GM19467 (cell line): ENCODE results near the gene SPTBN5.

Experiments used
- ATAC-seq: cut with Tn5 transposase; IDR thresholded peaks from one replicate; pipeline ENCODE4 v1.9.1; 2021; ENCODE audit warnings: mild to moderate bottlenecking, moderate library complexity; ENCODE audit not compliant: unreplicated experiment

The SPTBN5 gene

DNA sequence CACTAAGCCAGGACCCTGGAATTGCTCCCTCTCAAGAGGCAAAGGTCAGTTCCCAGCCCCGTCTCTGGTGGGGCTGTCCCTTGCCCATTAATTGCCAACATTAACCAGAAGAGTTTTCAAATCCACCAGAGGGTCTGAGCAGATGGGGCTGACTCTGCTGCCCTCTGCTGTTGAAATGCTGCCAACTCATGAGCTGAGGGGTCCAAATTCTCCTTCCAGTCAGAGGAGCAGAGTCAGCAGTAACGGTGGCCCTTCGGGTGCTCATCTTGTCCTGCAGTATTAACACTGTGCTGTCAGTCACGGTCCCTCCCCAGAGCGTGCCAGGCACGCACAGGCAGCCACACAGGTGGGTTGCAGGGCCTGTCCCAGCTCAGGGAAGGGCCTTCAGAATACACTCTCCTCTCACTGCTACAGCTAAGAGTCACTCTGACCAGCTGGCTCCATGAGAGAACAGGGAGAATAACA is 10.7 kb upstream of the SPTBN5 start:
- no peak for ATAC-seq

DNA sequence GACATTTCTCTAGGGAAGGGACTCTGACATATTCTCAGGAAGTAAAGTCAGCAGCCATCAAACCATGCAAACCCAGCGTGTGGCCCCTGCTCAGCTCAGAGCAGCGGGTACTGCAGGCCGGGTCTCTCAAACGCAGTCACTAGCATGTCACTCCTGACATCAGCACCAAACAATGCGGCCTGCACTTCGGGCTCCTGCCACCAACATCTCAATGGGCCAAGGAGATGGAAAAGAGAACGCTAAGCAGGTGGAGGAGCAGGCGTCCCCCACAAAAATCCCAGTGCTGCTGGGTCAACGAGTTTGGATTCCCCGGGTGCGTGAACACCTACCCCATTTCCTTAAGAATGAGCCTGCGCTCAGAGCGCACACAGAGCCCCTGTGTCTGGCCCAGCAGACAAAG is 9.9 kb upstream of the SPTBN5 start:
- ATAC-seq: no peak

DNA sequence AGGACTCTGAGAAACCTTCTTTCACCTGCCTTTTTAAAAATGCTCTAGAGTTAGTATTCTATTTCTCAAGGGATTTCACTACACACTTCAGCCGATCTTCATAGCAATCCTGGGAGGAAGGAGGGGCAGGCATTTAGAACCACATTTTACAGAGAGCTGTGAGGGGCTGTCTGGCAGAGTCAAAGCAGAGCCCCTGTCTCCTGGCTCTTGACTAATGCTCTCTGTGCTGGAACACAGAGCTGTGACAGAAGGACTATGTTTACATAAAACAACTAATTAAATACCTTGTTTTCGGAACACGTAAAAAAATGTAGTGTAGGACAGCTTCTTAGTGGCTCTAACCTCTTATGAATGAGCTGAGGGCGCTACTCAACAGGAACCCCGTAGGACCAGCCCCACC is 7.6 kb upstream of the SPTBN5 start:
- no peak for ATAC-seq

DNA sequence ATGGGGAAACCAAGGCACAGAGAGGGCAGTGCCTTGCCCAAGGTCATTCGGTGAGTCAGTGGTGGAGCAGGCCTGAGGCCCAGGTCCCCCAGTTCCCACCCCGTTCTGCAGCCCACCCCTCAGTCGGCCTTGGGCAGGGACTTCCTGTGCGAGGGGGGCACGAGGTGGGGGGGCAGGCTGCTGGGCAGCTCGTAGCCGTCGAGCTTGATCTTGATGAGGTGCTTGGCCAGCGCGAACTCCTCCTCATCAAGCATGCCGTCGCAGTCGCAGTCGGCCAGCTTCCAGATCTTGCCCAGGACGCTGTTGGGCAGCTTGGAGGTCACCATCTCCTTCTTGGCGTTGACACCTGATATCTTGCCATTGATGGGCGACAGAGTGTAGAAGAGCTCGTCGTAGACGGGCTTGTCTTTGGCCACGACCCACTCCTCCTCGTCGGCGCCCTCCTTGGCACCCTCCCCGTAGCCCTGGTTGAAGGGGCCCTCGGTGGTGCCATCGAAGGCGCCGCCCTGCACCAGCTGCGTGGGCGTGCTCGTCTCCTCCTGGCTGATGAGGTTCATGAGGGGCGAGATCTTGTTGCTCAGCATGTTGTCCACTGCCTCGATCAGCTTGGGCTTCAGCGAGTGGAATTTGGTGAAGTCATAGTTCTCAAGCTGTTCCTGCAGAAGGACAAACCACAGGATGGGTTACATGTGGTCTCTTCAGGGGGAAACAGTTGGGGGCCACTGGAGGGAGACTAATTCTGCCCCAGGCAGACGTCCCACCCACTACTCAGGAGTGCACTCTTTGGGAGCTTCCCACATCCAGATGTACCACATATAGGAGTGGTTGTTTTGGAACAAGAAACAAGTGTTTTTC is 6.9 kb upstream of the SPTBN5 start:
- no peak for ATAC-seq

DNA sequence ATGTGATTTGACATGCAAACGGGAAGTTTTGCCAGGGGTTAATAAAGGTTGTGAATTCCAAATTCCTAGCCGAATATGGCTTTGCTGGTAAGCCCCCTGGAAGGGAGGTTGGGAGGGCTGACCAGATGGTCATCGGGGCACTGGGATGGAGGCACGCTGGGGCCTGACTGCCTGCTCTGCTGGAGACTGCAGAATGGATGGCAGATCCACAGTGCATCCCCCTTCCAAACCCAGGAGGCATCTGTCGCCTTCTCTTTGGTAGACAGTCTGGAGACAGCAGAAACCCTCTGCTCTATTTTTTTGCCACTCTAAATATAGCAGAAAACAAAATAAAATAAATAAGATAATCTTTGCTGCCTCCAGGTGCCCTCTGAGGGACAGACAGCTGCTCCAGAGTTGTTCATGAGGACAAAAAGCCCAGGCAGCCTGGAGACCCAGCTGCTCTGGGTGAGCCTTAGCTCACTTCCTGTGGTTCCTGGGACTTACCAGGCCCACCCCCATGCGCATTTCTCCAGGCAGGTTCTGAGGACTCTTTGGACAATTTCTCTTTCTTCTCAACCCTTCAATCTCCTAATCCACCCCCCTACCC is 6.1 kb upstream of the SPTBN5 start:
- ATAC-seq: no peak

DNA sequence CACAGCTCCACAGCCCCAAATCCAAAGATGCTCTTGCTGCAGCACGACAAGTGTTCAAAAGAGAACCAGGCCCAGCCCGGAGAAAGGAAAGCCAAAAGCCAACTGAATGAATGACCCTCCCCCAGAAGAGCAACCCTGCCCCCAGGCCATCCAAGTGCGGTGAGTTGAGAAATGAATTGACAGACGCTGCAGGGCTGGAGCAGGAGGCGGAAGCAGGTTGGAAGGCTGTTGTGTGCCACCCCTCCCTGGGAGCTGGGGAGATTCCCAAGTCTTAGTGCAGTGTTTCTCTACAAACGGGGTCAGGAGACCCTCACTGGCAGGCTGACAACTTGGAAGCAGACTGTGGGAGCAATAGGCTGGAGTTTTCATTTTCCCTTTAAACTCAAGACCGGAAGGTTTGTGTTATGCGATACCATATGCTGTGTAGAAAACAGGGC is 3.5 kb upstream of the SPTBN5 start:
- ATAC-seq: no peak

DNA sequence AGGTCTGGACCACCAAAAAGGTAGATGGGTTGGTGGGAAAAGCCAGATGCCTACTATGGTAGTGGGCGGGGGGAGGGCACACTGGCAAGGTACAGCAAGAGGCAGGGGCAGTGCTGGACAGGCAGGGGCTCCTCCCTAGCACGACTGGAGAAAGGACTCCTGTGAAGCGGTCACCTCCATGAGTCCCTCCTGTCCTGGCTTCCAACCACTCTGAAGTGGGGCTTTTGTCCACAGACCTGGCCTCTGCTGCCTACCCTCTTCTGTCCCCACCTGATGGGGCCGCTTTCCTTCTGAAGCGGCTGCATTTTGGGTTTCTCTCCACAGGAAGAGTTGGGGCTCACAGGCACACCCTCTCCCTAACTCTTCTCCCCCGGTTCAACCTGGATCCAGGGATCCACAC is 2.7 kb upstream of the SPTBN5 start:
- ATAC-seq: no peak

DNA sequence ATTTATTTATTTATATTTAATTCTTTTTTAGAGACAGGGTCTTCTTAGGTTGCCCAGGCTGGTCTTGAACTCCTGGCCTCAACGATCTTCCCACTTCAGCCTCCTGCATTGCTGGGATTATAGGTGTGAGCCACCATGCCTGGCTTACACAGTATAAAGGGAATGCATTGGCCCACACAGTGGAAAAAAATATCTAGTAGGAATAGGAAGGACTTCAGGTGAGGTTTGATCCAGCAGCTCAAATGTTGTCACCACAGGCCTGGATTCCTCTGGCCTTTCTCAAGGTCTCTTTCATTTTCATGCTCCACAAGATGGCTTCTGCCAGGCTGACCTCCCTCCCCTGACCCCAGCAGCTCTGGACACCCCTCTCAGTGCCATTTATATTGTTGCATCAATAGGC is 2.1 kb upstream of the SPTBN5 start:
- ATAC-seq: no peak

DNA sequence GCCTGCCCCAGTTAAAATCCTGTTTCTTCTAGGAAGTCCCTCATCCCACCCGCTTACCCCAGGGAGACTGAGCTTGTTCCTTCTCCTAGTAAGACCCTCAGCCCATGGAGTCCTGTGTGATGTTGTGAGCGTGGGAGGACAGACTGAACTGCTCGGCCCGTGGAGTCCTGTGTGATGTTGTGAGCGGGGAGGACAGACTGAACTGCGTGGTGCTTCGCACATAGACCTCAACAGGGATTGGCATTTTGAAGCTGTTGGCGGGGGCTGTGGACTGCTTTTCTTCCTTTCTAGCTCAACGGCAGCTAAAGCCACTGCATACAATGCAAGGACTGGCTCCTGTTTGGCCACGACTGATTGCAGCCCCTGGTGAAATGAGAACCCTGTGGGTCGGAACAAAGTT is 1.6 kb upstream of the SPTBN5 start:
- no peak for ATAC-seq

DNA sequence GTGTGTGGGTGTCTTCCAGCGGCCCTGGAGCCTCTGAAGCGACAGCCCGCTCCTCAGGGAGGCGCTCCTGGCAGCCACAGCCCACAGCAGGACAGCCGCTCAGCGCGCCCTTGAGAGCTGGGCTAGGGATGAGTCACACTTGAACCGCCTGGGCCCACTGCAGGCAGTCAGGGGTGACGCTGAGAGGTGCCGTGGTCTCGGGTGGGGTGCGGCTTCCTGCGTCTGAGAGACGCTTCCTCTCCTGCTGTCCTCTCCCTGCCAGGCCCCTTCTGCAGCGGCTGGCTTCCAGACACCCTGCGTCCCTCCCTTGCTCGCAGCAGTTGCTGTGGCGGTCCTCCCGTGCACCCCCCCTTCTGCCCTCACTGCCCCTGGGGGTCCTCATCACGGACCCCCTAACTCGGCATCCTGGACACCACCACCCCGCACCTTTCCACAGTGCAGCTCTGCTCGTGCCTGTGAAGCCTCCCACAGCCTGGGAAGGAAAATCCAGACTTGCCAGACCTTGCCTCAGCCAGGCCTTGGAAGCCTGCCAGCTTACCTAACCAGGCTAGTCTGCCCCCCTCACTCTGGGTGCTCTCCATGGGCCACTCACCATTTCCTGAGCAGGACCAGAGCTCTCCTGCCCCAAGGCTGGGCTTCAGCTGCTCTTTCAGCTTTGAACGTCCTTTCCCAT is 1.1 kb upstream of the SPTBN5 start:
- peak; percentile 79 for ATAC-seq

DNA sequence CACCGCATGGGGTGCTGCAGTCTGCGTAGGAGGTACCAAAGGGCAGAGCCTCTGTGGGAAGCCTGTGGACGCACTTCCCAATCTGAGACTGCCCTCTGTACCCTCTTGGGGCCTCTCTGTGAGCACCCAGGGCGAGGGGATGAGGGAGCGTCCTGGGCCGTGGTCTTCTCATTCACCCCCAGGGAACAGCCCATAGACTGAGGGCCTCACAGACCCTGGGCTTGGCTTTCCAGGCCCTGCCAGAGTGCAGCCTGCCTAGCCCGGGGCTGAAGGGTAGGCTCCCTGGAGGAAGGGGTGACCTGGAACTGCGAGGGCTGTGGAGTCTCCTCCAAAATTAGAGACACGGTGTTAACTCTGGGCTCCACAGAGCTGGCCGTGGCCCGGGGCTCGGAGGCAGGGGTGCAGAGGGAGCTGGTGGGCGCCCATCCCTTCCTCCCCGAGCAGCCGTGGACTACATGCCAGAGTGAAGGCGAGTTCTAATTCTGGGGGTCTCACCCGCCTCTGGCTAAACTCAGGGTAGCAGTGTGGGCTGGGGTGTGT is 468 bp upstream of the SPTBN5 start:
- ATAC-seq: no peak

DNA sequence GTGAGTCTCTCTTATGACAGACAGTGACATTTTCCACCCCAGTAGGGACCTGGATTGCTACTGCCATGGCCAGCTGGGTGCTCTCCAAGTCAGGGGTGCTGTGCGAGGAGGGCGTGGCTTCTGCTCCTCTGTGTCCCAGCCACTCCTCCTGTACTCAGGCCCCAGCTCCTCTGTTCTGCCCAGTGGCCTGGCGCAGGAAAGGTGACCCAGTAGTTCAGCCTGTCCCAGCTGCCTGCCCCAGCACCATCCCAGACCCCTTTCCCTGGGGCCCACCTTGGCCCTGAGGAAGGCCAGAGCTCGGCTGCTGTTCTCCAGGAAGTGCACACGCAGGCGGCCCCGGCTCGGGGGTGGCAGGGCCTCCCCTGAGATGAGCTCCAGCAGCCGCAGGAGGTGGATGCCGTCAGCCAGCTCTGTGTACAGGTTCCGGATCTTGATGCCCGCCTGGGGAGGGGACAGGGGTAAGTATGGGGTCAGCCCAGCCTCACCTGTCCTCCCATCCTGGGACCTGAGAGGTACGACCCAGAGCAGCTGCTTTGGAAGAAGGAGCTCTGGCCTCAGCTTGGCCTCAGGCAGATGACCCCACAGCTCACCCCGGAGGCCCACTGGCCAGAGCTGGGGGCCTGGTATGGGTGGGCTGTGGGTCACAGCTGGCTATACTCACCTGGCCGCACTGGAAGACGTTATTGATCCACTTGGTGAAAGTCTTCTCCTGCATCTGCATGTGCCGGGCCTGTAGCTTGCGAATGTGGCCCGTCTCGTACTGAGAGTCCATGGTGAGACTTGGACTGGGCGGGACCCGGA is 1.0 kb downstream of the SPTBN5 start:
- ATAC-seq: no peak

DNA sequence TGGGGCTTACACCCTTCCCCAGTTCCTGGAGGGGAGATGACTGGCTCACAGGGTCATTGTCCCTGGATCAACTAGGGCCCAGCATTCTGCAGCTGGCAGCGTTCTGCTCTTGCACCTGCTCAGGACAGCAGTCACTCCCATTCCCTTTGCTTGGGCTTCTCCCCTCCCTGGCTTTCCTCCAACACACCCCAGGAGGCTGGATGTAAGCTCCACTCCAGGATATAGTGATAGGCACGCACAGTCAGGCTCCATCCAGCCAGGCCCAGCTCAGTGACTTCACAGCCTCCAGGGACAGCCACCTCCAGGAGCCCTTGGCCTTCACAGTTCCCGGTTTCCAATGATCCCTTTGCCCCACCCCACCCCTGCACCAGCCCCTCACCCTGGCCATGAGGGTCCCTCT is 1.9 kb downstream of the SPTBN5 start:
- no peak for ATAC-seq

DNA sequence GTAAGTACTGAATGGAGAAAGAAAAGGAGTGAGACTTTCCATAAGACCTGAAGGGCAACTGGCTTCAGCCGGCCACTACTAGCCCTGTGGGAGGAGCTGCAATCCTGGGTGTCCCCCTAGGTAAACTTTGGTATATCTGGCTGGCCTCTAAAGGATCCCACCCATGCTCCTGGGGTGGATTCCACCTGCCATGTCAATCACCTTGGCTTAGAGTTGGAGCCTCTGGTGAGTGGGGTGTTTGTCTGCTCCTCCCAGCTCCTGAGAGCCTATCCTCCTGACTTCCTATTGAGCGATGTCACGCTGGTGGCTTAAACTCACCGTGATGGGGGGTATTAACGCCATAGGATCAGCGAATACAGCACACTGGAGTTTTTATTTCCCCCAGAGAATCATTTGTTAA is 2.6 kb downstream of the SPTBN5 start:
- ATAC-seq: no peak

DNA sequence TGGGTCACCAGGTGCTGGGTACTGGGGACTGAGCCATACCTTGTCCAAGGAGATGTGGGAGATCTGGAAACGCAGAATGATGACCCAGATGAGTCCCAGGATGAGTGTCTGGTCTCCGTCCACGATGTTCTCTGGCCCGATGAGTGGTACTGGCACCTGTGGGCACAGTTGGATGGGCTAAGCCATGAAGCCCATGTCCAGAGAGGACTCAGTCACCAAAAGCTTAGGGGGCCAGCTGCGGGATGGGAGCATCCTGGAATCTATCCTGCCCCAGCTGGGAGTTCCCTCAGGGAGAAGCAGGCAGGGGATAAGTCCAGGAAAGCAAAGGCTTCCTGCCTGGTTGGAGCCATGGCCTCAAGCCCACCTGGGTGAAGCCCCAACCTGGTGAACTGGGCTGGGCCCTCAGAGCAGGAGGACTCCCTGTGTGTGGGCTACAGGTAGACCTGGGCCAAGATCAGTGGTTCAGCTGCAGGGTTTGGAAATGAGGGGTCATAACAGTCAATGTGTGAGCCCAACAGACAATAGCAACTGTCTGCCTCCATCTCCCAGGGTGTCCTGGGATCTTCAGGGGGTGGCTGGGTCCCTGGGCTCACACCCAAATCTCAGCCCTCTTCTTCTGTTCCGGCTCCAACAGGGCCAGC is 3.7 kb downstream of the SPTBN5 start:
- no peak for ATAC-seq

DNA sequence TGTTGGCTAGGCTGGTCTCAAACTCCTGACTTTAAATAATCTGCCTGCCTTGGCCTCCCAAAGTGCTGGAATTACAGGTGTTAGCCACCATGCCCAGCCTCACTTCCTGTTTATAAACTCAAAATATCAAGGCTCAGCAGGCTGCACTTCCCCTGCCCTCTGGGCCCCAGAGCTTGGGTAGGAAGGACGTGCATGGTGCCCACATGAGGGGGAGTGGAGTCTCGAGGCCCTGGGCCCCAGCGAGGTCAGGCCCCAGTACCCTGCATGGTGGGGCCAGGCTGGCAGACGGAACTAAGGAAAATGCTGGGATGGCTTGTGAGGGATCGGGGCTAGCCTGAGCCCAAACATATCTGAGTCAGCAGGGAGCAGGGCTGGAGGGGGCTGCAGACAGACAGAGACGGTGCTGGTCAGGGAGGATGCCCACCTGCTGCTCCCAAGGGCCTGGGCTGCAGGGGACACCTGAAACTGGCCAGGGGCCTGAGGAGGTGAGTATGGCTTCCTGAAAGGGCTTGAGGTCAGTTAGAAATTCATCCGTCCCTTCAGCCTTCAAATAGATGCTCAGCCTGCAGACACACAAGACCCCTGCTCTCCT is 5.1 kb downstream of the SPTBN5 start:
- ATAC-seq: no peak

DNA sequence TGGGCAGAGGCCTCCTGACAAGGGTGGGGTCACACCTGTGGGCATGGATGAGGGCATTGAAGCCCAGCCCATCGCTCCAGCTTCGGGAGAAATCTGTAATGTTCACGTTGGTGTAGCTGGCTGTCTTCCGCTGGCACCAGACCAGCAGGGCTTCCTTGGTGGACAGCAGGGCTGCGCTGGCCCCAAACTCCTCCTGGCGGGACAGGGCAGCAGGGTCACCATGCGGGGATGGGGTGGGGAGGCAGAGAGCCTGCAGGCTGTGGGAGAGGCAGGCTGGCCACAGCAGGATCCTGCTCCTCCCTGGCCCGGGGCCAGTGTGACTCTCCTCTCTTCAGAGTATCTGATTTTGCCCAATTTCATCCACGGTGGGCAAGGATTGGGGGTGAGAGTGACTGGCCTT is 6.0 kb downstream of the SPTBN5 start:
- ATAC-seq: no peak

DNA sequence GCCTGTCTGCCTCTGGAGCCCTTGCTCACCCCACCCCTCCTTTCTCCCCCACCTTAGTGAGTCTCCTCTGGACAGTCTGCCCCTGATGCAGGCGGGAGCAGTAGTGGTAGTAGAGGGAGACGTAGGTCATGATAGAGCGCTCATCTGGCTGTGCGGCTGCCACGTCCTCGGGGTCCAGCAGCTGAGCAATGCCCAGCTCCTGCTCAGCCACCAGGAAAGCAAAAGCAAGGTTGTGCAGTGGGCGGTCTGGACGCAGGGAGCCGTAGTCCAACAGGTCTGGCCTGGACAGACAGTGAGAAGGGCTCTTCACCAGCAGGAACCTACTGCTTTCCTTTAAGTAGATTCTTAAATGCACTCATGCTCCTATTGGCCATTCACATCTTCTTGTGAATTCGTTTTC is 6.7 kb downstream of the SPTBN5 start:
- no peak for ATAC-seq

DNA sequence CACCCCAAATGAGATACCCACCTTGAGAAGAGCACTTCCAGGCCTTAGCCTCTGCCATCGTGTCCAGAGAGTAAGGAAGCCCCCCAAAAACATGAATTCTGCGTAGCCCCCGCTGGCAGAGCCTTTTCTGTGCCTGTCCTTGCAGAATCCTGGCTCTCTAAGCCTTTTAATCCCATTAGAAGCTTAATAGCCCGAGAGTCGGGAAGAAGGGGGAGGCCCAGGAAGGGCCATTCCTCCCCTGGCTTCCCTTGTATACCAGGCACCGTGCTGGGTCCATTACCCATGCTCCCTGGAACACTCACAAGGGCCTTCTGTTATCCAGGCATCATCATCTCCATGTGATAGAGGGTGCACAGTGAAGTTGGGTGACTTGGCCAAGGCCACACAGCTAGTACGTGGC is 7.1 kb downstream of the SPTBN5 start:
- no peak for ATAC-seq

DNA sequence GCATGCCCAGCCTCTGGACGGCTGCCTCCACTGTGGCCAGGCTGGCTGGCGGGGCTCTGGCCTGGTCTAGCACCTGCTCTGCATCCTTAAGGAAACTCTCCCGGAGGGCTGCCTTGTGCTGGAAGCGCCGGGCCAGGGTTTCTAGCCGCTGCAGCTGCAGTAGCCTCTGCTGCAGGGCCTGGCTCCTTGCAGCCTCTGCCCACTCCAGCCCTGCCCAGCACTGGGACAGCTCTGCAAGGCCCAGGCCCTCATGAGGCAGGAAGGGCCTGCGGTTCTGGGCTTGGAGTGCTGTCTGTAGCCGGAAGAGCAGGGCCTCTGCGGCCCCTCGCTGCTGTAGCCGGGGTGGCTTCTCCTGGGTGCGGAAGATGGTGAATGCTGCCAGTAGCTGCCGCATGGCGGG is 8.0 kb downstream of the SPTBN5 start:
- no peak for ATAC-seq
